ENCODE results near the gene SPSB2.
"Not testable (repeated sequence)": the region's sequence is repeated elsewhere in the genome, so short reads cannot be mapped to it uniquely, and the experiment has no call there.

SPSB2 gene

GRCh38 chr12:6871052-6871957, 1.8 kb downstream of the SPSB2 start:
- no peak for DNase-seq (ENCODE audit: low spot score)

DNA sequence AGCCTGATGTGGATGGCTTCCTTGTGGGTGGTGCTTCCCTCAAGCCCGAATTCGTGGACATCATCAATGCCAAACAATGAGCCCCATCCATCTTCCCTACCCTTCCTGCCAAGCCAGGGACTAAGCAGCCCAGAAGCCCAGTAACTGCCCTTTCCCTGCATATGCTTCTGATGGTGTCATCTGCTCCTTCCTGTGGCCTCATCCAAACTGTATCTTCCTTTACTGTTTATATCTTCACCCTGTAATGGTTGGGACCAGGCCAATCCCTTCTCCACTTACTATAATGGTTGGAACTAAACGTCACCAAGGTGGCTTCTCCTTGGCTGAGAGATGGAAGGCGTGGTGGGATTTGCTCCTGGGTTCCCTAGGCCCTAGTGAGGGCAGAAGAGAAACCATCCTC, 2.8 kb downstream of the SPSB2 start:
- DNase-seq (ENCODE audit: low spot score), result not testable (repeated sequence)

DNA sequence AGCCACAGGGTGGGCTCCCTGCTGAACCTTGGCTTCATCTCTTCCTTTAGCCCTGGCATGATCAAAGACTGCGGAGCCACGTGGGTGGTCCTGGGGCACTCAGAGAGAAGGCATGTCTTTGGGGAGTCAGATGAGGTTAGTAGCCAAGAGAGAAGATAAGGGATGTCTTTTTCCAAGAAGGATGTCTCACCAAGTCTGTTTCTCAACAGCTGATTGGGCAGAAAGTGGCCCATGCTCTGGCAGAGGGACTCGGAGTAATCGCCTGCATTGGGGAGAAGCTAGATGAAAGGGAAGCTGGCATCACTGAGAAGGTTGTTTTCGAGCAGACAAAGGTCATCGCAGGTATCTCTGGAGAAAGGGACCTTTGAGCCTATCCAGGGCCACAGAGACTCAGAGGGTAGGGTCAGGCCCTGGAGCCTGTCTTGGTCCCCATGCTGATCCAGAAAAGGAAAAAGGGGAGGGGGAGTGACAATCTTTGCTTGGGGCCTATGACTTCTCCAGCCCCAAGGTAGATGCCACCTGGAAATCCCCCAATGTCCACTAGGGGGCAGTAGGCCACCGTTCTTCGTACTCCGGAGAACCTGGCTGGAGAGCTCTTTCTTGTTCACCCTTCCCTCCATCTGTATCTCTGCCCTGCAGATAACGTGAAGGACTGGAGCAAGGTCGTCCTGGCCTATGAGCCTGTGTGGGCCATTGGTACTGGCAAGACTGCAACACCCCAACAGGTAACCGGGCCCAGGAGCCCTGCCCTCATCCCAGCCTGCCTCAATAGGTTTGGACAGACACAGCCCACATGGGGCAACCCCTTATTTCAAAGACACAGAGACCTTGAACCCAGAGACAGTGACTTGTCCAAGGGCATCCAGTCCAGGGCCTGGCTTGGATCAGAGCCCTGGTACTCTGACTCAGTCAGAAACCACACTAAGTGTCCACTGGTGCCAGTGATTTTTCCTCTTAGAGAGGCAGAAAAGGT, 3.8 kb downstream of the SPSB2 start:
- peak; percentile 72 for DNase-seq (ENCODE audit: low spot score)

- no peak for DNase-seq (ENCODE audit: low spot score)
These were observed 4.7 kb downstream of the SPSB2 start for GRCh38 chr12:6868211-6869048.

DNA sequence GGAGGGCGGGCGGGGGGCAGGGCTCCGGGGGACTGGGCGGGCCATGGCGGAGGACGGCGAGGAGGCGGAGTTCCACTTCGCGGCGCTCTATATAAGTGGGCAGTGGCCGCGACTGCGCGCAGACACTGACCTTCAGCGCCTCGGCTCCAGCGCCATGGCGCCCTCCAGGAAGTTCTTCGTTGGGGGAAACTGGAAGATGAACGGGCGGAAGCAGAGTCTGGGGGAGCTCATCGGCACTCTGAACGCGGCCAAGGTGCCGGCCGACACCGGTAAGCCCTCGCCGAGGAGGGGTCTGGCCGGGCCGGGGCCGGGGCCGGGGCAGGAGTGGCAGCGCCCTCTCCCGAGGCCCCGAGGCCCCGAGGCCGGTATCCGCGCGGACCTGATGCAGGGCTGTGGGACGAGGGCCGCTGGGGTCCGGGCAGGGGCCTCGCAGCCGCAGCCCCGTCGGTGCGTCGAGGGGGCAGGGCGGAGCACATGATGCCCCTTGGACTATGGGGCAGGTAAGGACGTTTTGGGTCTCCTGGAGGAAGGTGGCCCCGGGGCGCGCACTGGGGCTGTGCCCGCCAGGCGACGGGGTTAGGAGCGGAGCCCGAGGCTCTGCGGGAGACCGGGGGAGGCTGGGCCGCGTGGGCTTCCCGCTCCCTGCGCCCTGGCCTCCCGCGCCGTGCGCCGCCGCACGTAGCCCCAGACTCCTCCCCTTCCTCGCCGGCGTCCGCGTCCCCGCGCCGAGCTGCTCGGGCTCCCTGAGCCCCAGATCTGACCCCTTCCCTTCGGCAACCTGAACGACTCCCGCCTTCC, 5.5 kb downstream of the SPSB2 start, which contains the start of gene TPI1:
TSS of gene TPI1 (plus strand) at position 119 of the 798 bp plus-strand sequence. CDS start at position 155, 36 bp downstream.
- DNase-seq (ENCODE audit: low spot score), result peak; percentile 84

- no peak for DNase-seq (ENCODE audit: low spot score)
These were observed 6.1 kb downstream of the SPSB2 start for GRCh38 chr12:6866920-6867412.

DNA sequence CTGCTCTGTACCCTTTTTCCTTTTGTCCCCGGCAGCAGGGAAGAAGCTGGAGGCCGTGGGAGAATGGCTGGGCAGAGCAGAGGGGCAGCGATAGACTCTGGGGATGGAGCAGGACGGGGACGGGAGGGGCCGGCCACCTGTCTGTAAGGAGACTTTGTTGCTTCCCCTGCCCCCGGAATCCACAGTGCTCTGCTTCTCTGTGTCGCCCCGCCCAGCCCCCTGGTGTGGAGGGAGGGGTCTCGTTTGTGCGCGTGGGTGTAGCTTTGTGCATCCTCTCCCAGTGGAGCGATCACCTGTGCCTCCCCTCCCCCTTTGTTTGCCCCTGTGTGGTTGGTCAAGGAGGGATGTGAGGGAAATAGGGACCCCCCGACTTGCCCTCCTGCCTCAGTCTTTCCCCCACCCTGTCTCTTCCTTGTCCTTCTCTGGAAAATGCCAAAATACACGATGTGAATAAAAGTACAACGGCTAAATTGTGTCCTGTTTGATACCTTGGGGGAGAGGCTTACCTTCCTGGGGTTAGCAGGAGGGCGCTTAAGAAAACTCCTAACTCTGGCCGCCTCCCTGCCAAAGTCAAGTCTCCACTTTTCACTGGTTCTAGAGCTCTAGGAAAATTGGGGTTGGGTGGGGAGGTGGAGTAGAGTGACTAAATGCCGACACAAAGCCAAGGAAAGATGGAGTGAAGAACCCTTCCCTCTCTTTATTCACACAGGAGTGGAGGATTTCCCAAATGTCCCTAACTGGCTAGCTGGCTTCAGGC, 6.8 kb downstream of the SPSB2 start:
- DNase-seq (ENCODE audit: low spot score), result no peak

- not testable (repeated sequence) for DNase-seq (ENCODE audit: low spot score)
These were observed 7.8 kb downstream of the SPSB2 start for GRCh38 chr12:6865307-6865706.

DNA sequence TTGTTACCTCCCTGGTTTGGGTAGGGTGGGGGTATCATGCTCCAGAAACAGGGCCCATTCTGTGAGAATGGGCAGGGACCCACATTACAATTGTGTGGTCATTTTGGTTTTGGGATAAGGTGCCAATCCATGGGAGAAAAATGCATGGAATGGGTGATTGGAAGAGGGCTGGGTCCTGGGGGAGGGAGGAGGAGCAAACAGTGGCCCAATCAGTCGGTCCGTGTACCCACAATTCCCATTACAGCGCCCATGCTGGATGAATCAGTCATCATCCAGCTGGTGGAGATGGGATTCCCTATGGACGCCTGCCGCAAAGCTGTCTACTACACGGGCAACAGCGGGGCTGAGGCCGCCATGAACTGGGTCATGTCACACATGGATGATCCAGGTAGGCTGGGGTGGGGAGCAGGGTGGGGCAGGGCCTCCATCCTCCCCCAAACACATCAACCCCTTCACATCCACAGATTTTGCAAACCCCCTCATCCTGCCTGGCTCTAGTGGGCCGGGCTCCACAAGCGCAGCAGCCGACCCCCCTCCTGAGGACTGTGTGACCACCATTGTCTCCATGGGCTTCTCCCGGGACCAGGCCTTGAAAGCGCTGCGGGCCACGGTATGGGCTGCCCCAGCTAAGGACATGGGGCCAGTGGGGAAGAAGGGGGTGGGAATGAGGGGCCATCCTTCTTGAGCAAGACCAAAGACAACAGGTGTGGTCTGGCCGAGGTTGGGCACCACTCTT, 9.3 kb downstream of the SPSB2 start:
- DNase-seq (ENCODE audit: low spot score), result no peak

DNA sequence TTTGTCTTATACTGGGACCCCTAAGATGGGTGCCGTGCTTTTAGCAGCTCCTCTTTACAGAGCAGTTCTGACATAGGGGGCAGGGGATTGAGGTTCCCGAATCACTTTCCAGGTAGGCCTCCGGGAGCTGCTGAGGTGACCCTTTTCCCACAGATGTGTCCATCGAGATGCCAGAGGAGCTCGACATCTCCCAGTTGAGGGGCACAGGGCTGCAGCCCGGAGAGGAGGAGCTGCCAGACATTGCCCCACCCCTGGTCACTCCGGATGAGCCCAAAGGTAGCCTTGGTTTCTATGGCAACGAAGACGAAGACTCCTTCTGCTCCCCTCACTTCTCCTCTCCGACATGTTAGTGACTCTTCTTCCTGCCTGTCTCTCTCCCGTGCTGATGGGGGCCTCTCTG, 10.1 kb downstream of the SPSB2 start:
- no peak for DNase-seq (ENCODE audit: low spot score)

DNA sequence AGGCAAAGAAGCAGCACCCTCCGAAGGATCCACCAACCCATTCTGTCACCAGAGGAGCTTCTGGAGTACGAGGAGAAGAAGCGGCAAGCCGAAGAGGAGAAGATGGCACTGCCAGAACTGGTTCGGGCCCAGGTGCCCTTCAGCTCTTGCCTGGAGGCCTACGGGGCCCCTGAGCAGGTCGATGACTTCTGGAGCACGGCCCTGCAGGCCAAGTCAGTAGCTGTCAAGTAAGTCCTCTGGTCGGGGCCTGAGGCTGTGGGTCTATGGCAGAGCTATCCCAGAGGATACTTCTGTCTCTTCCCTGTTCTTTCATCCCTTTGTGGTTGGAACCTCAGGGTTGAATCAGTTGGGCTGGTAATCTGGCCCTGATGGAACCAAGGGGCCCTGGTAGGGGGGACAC, 11.7 kb downstream of the SPSB2 start:
- no peak for DNase-seq (ENCODE audit: low spot score)

GRCh38 chr12:6860942-6861341, 12.2 kb downstream of the SPSB2 start:
- no peak for DNase-seq (ENCODE audit: low spot score)

DNA sequence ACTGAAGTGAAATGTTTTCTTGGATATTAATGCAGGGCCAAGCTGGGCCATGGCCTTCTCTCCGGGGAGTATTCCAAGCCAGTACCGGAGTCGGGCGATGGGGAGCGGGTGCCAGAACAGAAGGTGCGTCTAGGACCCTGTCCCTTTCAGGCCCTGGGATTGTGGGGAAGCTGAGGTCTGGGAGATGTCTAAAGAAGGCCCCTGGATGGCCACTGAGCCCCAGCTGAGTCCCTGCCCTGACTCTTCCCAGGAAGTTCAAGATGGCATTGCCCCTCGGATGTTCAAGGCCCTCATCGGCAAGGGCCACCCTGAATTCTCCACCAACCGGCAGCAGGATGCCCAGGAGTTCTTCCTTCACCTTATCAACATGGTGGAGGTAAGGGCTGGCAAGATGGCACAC, 13.0 kb downstream of the SPSB2 start:
- no peak for DNase-seq (ENCODE audit: low spot score)

DNA sequence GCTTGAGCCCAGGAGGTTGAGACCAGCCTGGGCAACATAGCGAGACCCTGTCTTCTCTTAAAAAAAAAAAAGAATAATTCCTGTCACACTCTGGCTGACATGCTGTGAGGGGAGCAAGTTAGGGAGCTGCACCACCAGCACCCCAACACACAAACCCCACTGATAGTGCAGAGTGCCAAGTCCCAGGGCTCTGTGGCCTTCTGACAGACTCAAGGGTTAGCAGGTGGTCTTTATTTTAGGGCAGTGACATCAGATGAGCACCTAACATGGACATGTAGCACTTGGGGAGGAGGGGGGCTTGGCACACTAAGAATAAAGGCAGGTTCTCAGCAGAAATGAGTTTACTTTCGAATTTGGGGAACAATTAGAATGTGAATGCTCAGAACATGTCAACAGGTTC, 14.3 kb downstream of the SPSB2 start:
- DNase-seq (ENCODE audit: low spot score), result no peak

GRCh38 chr12:6855322-6855721, 17.8 kb downstream of the SPSB2 start:
- no peak for DNase-seq (ENCODE audit: low spot score)

- DNase-seq (ENCODE audit: low spot score), result no peak
These were observed 19.1 kb downstream of the SPSB2 start for GRCh38 chr12:6854036-6854435.

GRCh38 chr12:6853626-6854025, 19.5 kb downstream of the SPSB2 start:
- no peak for DNase-seq (ENCODE audit: low spot score)

DNA sequence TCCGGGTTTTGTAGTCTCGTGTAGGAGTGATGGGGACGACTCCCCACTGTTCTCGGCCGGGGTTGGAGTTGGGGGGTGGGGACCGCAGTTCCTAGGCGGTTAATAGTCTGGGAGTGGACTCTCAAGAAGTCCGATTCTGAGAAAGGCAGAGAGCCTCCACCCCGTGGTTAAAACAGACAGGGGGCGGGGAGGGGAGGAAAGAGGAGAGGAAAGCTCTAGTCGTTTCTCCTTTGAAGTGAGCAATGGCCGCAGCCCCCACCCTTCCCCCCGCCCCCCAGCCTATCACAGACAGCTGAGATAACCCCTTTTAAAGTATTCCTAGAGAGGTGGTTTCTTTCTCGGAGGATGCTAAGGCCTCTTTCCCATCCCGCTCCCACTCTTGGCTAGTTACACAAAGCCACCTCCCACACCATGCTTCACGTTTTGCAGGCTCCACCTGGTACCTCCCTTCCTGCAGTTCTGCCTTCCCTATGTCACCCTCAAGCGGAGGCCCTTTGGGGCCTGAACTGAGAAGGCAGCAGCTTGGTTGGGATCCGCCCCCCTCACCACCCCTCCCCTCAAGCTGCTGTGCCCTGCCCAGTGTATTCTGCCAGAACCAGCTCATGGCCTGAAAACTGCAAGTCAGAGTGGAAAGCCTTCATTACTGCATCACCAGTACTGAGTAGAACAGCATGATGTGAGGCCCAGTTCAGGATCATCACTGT, 20.3 kb downstream of the SPSB2 start:
- DNase-seq (ENCODE audit: low spot score), result peak; percentile 73

All from globus pallidus (tissue), 1 donor.